T-helper 2 cell treated with Interferon-gamma antibody and Interleukin-4, amounts not matched to agents 5 μg/mL and 100 μg/mL, for 36 hours (primary cell): ENCODE measurements around the gene ZDHHC11B.

Source experiments
- DNase-seq: peaks from one replicate; pipeline ENCODE4 v3.0.0; 2021; ENCODE audit warnings: low spot score
- H3K27ac Mint-ChIP-seq: one replicate; pipeline ENCODE4 v1.8.0; 2021; ENCODE audit warnings: mild to moderate bottlenecking, mixed read lengths
- H3K27me3 Mint-ChIP-seq: one replicate; pipeline ENCODE4 v1.8.0; 2021; ENCODE audit warnings: low read depth, mixed read lengths
- H3K36me3 Mint-ChIP-seq: one replicate; pipeline ENCODE4 v1.8.0; 2021; ENCODE audit warnings: low read depth, mixed read lengths
- H3K4me1 Mint-ChIP-seq: one replicate; pipeline ENCODE4 v1.8.0; 2021; ENCODE audit warnings: low read depth, mixed read lengths
- H3K4me3 Mint-ChIP-seq: one replicate; pipeline ENCODE4 v1.8.0; 2022; ENCODE audit warnings: mild to moderate bottlenecking, moderate library complexity, mixed read lengths
- H3K9me3 Mint-ChIP-seq: one replicate; pipeline ENCODE4 v1.8.0; 2021; ENCODE audit warnings: mixed read lengths

The ZDHHC11B gene

GRCh38 chr5:662751-663435 is 121.6 kb downstream of the ZDHHC11B start:
- DNase-seq = no peak
- H3K36me3 Mint-ChIP-seq = peaks cover 32% of the 10 kb centered on the region
- no peaks in the 10 kb centered on the region for H3K27me3 Mint-ChIP-seq
- H3K4me3 Mint-ChIP-seq = no peak overlapping the region
- H3K27ac Mint-ChIP-seq = no peak overlapping the region
- peaks cover 2% of the 10 kb centered on the region for H3K4me1 Mint-ChIP-seq
- no peaks in the 10 kb centered on the region for H3K9me3 Mint-ChIP-seq

- Mint-ChIP-seq H3K36me3 (peaks cover 32% of the 10 kb centered on the region), H3K27me3 (no peaks in the 10 kb centered on the region), H3K4me1 (peaks cover 2% of the 10 kb centered on the region), H3K4me3 (no peak overlapping the region), H3K9me3 (no peaks in the 10 kb centered on the region), H3K27ac (no peak overlapping the region)
- DNase-seq = no peak
Measured at GRCh38 chr5:661891-662750, 122.4 kb downstream of the ZDHHC11B start.

- H3K9me3 Mint-ChIP-seq = no peaks in the 10 kb centered on the region
- H3K27me3 Mint-ChIP-seq = no peaks in the 10 kb centered on the region
- H3K4me1 Mint-ChIP-seq = peaks cover 2% of the 10 kb centered on the region
- H3K27ac Mint-ChIP-seq = no peak overlapping the region
- no peak overlapping the region for H3K4me3 Mint-ChIP-seq
- H3K36me3 Mint-ChIP-seq = peaks cover 35% of the 10 kb centered on the region
- DNase-seq = no peak
Measured at GRCh38 chr5:660491-661030, 124.0 kb downstream of the ZDHHC11B start.
